ENCODE results near the gene NECAB2.

Gene NECAB2

DNA sequence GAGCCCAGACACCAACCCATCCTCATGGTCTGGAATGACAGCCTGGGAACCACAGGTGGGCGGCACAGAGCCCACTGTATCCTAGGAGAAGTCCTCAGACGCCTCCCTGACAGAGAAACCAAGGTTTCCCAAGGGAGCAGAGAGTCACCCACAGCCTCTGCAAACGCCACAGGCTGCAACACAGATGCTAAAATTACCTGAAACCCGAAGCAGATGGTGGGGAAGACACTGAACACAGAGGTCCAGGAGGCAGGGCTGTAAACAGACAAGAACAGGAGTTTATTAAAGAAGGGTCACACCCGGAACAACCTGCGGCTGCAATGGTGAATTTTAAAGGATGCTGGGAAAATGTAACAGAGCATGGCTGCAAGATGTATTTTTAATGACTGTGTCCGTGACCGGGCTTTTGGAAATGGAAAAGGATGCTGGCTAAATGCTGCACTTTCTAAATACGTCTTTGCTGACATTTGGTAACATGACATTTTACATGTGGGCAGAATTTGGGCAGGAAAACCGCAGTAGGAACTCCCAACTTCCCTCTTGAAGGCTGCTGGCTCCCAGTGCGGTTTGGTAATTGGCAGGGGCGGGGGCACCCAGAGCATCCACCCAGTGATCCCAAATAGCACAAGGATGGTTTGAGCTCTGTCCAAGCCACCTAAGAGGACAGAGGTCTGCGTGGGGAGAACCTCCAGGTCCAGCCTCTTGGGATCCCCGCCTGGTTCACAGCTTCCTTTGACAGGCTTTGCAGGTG, 61.4 kb downstream of the NECAB2 start:
- DNase-seq: no peak

DNA sequence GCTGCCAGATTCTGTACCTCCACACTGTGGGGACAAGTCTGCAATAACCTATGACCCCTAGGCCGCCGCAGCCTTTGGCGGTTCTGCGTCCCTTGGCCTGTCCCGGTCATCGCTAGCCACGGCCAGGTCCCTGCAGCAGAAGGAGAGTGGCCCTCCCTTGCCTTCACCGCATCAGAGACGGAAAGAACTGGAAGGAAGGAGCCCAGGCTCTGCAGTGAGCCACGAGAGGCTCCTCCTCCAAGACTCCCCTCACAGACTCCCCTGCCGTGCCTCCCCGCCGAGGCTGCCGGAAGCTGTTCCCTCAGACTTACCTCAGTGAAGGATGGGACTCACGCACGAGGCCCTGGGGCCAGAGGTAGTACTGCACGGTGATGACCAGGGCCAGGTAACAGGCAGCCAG, 63.5 kb downstream of the NECAB2 start:
- DNase-seq: no peak

DNA sequence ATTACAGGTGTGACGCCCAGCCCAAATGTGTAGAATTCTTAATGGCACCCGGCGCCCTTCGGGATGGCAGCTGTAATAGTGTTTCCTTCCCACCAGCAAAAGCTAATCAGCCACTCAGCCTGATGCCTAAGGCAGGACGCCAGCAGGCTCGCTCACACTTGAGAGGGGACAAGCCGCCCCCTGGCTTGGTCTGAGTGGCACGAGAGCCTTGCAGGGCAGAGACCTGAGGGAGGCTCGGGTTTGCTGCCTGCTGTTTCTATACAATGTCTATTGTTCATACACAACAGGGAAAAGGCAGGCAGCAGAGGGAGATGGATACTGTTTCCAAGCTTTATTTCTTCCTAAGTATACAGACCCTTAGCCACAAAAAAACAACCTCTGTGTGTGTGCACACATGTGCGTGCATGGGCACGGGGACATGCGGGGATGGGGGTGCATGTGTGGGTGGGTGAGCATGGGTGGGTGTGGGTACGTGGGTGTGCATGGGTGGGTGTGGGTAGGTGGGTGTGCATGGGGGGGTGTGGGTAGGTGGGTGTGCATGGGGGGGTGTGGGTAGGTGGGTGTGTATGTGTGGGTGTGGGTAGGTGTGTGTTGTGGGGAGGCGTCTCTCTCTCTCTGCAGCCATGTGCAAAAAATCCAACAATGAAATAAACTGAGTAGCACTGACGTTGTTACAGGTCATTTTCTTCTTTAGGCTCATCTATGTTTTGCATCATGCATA, 64.6 kb downstream of the NECAB2 start:
- DNase-seq: no peak

DNA sequence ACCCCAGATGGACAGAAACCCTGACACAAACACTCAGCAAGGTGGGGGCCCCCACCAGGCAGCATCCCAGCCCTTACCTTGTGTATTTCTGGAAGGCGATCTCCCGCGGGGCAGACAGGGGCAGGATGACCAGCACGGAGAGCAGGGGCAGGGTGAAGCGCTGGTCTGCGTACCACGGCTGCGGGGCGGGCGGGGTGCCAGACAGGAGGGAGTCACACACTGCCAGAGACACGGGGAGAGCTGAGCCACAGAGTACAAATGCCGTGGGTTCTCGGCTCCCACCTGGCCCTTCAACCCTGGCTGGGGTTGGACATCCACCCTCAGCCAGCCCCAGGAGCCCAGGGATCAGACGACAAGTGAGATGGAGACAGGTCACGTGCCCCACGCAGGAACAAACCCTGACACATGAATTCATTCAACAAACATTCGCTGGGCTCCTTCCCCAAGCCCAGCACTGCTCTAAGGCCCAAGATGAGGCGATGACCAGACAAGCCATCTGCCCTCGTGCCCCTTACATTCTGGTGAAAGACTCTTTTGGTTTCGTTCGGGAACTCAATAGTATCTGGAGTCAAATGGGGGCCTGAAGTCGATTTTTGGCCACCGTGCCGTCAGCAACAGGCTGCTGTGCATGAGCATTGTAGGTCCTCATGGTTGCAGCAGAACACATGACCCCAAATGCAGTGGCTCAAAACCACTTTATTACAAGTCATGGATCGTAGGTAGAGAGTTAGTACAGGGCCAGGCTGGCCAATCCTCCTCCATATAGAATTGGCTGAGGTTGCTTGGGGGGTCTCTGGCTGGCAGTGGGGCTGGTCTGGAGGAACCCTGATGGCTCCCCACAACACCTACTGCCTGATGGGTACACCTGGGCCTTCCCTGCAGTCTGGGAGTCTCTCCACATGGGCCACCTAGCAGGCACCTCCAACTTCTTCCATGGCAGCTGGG, 65.5 kb downstream of the NECAB2 start:
- DNase-seq: no peak

DNA sequence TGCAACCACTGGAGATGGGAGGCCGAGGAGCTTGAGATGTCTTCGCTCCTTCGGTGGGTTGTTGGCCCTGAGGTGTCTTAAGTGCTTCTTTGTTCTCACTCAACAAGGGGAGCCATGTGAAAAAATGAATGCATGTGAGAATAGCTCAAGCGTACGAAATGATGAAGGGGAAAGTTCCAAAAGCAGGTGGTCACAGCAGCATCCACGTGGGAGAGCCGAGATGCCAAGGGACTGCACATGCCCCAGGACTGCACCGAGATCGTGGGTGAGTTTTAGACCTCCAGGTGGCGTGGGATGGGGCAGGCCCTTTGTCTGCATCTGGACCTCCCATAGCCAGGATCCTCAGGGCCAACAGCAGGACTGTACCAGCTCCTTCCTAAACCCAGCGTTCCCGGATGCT, 66.5 kb downstream of the NECAB2 start:
- no peak for DNase-seq

DNA sequence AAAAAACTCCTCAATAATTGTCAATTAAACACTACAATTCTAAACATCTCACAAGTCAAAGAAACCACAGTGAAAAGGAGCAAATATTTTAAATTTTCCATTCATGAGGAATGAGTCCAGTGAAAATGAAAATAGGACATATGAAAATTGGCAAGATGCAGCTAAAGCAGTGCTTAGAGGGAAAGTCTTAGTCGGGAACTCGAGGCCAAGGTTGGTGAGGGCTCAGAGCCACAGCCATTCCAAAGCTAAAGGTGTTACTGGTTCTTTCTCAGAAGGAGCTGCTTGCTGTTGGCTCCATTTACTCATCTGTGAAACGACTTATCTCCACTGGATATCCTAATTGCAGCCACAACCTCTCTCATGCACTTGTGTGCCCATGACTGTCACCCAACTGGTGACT, 68.1 kb downstream of the NECAB2 start:
- DNase-seq: no peak

DNA sequence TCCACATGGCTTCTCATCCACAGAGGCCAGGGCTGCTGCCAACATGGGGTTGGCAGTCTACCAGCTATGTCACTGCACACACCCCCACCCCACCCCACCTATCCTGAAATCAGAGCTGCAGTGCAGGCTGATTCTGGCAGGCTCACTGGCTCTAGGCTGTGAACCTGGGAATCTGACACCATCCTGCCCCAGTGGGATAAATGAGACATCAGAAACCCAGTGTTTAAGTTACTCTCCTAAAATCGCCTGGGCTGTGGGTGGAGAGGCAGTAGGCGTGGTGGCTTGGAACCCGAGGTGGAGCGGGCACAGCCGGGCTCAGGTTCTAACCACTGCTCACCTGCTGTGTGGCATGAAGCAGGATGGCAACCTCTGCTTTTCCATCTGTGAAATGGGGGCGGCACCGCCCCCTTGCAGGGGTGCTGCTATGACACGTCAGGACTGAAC, 69.0 kb downstream of the NECAB2 start:
- DNase-seq: no peak

DNA sequence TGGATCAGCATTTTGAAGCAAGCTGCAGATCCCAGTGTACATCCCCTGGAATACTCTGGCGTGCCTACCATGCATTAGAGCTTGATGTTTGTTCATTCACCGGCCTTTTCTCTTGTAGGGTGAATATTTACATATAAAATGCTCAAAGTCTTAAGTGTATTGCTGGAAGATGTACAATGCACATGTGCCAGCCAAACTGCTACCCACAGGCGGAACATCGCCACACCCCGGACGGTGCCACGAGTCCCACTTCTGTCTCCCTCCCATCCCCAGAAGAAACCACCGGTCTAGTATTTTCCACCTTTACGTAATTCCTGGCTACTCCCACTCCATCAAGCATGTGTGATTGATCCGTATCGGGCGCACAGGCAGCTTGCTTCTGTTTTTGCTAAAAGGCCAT, 70.4 kb downstream of the NECAB2 start:
- no peak for DNase-seq

DNA sequence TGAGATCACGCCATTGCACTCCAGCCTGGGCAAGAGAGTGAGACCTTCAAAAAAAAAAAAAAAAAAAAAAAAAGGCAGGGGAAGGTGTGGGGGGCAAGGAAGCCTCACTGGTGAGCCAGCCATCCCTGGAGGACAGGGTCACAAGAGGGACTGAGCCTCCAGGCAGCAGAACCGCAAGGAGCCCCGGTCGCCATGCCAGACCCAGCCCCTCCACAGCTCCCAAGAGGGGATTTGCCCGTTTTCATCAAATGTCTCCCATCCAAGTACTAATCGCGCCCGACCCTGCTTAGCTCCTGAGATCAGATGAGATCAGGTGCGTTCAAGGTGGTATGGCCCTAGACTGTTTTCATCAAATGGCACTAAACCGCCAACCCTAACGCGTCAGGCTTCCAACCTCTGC, 71.7 kb downstream of the NECAB2 start:
- no peak for DNase-seq

DNA sequence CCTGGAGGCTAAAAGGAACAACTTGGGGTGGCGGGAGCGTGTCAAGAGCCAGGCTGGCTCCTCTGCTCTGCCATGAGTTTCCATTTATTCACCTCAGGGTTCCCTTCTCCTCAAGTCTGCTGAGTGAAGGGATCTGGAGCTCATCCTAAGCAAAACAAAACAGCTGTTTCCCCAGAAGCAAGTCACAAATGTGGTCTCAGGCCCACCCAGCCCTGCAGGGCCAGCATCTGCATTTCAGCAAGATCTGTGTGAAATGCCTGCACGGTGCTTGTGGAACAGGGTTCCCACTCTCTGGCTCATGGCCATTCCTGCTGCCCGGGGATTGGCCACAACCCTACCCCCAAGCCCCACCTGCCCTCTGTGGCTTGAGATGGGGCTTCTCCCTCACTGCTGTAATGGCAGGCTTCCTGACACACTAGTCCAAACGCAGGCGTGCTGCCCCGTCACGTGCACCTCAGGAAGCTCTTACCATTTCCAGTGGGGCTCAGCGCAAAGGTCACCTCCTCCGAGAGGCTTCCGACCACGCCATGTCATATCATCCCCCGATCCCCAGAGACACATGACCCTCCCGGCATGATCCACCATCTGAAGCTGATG, 72.3 kb downstream of the NECAB2 start:
- DNase-seq: no peak

DNA sequence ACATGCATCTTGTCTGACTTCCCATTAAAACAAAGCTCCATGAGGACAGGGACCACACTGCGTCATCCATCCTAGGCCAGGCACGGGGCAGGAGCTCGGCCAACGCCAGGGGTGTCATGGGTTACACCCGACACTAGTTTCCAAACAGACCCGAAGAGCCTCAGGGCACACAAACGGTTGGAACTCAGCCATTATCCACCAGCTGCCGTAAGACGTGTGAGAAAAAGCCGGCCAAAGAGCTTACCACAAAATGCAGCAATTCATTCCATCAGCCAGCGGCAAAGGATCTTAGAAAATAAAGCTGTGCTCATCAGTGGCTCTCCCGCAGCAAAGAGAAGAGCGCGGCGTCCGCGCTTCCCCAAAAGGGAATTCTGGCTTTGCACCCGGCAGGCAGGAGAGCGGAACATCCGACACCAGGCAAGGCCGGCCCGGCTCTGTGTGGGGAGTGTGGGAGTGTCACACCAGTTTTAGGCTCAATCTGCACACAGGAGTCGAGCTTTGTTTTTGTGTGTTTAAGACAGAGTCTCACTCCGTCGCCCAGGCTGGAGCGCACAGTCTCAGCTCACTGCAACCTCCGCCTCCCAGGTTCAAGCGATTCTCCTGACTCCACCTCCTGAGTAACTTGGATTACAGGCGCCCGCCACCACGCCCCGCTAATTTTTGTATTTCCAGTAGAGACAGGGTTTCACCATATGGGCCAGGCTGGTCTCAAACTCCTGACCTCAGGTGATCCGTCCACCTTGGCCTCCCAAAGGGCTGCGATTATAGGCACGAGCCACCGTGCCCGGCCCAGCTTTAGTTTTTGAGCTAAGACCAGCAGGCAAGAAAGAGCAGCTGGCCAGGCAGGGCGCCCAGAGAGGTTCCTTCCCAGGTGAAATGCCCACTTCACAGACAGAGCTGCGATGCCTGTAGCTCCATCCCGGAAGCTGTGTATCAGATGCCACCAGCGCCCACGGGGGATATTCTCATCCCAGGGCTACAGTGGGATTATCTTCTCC, 73.1 kb downstream of the NECAB2 start:
- no peak for DNase-seq

DNA sequence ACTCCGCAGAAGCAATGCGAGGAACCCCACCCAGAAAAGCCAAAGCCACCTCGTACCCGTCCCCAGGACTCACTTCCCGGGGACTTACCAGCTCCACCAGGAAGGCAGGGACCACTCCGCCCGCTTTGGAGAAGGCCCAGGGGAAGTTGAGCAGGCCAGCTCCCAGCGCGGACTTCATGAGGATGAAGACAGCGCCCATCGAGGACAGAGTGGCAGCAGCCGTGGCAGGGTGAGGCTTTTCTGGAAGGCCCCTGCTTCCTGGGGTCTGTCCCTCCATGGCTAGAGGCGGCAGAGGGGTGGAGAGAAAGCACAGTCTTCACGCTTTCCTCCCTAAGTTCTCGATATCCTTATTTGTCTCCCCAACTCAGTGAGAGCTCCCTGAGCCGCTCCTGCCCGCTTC, 73.8 kb downstream of the NECAB2 start:
- DNase-seq: no peak

DNA sequence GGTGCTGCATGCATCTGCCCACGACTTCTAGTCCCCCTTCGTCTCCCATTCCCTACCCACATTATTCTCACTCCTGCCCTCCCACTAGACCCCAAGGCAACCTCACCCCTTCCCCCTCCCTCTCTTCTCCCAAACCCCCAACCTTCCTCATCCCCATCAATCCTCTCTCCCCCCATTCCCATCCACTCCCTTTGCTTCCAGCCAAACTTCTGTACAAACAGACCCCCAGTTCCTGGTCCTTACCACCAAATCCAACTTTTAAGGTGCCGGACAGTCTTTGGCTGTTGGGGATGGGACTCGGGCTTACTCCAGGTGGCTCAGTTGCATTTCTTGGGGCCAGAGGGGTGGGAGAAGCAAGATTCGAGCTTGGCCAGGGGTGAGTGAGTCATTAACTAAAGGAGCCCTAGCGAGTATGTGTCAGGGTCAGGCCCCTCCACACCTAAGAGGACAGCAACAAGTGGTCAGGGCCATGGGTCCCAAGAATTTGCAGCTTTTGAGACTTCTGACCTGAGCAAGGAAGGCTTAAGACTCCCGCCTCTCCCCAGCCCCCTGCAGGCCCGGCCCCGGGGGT, 74.3 kb downstream of the NECAB2 start, which contains the start of gene SLC38A8:
SLC38A8 (minus strand) TSS at position 488 of the 571 bp plus-strand sequence. CDS start 638 bp downstream, outside the sequence.
- no peak for DNase-seq

DNA sequence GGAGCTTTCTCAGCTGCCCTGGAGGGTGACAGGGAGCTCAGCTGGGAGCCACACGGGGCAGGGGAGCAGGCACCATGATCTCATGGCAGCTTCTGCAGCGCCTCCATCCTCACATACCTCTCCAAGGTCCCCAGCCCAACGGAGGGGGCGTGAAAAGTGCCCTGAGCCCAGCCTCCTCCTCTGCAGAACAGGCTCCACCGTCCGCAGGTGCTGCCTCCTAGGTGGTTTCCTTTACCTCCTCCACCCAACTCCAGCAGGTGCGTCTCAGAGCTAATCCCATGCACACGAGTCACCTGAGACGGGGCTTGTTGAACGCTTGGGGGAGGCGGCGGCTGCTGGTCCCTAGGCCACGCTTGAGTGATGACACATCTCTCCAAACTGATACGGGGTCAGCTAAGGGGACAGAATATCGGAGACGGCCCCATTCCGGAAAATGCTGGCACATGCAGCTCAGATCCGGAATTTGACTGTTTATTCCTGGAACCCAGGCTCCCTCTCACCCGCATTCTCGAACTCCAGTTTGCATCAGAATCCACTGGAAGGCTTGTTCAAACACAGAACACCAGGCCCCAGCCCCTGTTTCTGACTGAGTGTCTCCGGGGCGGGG, 74.9 kb downstream of the NECAB2 start:
- no peak for DNase-seq

DNA sequence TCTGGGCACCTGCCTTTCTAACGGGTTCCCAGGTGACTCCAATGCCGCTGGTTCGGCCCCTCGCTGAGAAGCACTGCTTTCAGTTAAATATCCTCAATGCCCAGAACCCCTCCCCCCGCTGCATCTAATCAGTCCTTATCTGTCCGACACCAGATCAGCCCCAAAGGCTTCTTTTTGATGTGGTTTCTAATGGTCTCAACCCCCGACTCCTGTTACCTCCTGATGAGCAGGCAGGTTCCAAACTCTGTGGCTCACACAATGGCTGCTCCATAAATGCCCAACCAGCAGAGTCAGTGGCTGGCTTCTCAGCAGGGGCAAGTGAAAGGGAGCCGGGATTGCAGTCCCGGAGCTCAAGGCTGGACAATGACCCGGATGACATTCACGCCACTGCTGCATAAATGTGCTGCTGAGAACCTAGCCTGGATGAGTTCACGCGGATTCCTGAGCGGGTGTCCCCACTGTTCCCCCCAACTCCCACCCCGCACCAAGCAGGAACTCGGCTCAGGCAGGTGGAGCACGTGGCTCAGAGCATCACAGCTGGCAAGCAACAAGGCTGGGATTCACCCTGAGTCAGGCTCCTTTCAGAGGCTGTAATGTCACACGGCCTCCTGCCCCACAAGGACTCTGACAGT, 75.6 kb downstream of the NECAB2 start:
- DNase-seq: peak; percentile 82

DNA sequence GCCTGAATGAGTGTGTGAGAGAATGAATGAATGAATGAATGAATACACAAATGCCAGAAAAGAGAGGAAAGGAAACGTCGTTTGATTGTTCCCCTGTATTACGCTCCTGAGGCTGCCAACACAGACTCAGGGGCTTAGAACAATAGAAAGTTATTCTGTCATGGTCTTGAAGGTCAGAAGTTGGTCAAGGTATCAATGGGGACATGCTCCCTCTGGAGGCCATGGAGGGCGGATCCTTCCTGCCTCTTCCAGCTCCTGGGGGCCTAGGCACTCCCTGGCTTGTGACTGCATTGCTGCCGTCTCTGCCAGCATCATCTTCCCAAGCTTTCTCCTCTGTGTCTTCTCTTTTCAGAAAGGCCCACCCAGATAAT, 76.1 kb downstream of the NECAB2 start:
- peak; percentile 56 for DNase-seq

DNA sequence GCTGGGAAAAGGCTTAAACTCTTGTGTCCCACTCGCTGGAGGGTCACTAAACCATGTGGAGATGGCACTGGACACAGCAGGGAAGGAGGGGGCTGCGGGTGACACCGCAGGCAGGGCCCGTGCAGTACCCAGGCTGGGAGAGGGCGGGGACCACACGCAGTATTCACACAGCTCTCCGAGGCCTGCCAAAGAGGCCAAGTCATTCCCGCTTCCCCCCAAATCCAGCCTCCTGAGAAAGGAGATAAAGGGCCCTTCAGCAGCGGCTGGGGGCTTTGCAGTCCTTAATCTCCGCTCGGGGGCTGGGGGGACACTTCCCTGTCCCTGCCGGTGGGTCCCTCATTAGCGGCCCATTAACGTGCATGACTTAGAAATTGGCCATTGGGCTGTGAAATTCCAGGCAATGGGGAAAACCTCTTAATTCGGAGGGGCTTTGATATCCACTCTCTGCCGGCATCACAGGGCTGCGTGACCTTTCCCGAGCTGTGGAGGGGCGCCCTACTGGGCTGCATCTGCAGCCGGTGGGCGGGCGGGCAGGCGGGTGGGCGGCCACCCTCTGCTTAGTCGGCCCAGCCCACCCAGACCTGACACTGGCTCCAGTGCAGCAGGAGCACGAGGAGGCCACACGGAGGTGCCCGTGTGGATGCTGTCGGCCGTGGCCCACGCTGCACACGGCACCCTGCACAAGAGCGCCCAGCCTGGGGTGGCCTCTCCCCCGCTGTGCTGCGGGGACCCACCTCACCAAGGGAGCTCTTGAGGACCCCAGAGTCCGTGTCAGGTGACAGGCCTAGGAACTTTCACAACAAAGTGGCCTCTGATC, 77.2 kb downstream of the NECAB2 start:
- DNase-seq: no peak

DNA sequence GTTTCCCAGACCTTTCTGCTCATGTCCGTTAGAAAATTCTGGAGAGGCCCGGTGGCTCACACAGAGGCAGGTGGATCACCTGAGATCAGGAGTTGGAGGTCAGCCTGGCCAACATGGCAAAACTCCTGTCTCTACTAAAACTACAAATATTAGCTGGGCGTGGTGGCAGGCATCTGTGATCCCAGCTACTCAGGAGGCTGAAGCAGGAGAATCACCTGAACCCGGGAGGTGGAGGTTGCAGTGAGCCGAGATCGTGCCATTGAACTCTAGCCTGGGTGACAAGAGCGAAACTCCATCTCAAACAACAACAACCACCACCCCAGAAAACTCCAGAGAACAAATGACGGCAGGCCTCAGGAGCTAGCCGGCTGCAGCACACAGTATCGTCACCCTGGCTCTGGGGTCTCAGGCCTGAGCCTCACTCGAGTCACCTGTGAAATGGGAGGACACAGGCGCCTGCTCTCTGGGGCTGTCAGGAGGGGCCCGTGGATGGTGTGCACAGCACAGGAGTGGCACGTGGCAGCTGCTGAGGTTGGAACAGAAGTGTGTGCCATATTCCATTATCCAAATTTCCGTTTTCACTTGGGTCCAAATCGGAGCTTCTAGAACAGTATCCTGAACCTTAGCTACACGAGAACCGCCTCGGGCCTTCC, 77.9 kb downstream of the NECAB2 start:
- DNase-seq: no peak

DNA sequence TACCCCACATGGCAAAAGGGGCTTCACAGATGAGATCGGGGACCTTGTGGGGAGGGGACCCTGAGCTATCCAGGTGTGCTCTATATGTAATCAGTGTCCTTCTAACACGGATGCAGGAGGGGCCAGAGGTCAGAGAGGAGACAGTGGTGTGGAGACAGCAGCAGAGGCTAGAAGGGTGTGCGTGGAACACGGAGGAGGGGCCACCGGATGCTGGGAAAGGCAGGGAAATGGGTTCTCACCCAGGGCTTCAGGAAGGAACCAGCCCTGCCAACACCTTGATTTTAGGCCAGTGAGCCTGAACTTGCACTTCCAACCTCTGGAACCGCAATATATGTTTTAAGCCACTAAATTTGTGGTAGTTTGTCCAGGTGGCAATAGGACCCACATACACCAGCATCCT, 79.2 kb downstream of the NECAB2 start:
- DNase-seq: no peak
